NCI-H1436 (cell line): ENCODE measurements around the gene FRAS1.

Source experiments
- DNase-seq: peaks from one replicate; lab custom pipeline; 2025; lab: John Stamatoyannopoulos, UW

The FRAS1 gene

DNA sequence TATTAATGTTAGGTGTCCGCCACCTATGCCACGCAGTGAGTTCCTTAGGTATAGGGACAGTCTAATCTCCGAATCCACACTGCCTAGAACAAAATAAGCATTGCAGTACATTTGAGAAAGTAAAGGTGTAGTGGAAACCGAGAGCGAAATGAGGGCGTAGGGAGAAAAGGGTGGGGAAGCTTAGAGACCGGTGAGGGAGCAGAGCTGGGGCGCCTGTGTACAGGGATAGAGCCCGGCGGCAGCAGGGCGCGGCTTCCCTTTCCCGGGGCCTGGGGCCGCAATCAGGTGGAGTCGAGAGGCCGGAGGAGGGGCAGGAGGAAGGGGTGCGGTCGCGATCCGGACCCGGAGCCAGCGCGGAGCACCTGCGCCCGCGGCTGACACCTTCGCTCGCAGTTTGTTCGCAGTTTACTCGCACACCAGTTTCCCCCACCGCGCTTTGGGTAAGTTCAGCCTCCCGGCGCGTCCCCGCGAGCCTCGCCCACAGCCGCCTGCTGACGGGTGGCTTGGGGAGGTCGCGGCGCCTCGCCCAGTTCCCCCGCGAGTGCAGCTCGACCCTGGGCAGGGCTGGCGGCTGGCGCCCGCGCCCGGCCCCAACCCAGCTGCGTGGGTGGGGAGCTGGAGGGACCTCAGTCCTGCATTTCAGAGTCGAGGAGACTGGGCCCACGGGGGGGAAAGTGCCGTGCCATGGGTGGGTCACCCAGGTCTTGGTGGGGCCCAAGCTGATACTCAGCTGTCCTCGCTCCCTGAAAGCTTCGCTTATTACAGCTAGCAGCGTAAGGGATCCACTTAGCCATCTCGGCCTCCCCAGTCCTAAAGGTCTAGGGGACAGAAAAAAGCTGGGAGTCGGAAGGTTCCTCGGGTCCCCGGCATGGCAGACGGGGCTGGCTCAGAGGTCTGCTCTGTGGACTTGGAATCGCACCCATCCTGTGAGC is 494.6 kb downstream of the FRAS1 start, which contains the start of gene ANXA3:
Gene ANXA3, plus strand, starts transcription at position 351 of the 932 bp plus-strand sequence. CDS start 2,704 bp downstream, outside the sequence.
- DNase-seq, result peak; percentile 34

DNA sequence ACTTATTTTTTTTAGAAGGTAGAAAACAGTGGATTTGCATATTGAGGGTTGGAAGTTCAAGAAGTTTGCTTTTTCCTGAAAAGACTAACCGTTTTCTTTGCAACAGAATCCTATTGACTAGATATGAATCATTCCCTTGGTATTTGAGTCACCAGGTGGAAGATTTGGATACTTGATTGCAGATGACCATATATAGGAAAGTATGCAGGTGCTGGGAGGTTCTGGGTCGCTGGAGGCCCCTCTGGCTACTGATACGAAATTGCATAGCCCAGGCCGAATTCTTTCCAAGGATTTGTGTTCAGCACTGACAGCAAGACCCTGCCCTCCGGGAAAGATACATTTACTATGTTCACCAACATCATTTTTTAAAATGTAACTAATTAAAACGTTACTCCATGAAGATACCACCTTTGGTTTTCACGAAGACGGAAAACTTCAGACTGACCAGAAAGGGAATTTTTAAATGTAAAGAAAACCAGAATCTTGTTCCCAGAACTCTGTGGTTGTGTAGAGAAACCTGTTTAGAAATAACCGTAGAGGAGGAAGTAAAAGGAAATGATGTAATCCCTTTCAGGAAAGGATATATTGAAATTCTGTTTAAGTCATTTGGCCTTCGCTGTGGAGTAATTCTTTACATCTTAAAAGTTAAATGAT is 495.4 kb downstream of the FRAS1 start:
- no peak for DNase-seq

DNA sequence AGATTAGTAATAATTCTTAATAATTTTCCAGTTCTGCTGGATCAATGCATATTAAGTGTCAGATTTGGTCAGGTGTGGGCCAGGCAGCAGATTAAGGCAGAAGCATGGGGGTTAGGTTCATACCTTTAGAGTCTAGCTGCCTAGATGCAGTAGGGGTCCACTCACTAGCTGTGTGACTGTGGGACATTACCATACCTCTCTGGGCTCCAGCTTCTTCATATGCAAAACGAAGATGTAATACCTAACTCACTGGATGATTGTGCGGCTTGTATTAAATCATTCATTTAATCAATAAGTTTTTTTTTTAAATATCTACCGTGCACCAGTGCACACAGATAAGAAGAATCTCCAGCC is 495.9 kb downstream of the FRAS1 start:
- DNase-seq, result no peak

DNA sequence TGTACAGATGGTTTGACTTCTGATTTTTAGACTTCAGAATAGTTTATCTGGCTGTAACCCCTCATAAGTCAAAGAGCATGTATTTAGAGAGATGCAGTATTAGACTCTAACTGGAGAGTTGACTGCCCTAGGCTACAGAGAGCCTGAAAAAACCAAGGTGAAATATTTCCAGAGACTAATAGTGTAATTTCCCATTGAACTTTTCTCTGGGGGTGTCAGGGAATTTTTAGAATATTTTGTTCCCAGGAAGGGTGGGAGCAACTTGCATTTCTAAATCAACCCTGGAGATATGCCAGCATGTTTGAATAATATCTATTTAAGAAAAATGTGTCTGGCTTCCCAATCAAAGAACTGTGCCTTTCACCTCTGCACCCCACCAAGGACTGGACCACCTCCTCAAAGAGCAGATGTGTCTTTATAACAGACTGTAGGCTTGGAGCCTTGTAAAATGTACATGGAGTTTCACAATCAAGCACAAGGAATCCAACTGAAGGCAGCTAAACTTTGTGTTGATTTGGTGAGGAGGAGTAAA is 496.5 kb downstream of the FRAS1 start:
- DNase-seq, result no peak

DNA sequence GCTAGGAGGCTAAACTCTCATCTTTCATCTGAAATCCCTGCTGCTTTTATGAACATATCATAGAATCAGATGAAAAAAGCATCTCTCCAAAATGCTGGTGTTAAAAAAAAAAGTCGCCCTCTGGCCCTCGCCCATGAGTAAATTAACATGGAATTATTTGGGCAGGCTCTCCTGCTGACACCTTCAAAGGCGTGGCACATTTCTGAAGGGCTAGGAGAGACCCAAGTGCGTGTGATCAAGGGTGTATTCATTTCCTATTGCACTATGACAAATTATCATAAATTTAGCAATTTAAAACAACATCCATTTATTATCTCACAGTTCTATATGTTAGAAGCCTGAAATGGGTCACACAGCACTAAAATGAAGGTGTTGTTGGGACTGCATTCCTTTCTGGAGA is 499.5 kb downstream of the FRAS1 start:
- DNase-seq, result no peak

DNA sequence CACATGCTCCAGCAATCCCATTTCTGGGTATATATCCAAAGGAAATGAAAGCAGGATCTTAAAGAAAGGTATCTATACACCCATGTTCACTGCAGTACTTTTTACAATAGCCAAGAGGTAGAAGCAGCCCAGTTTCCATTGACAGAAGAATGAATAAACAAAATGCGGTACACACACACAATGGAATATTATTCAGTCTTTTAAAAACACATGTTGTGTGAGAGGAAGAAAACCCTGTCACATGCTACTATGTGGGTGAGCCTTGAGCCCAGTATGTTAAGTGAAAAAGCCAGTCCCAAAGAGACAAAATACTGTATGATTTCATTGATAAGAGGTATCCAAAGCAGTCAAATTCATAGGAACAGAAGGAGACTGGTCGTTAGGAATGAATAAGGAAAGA is 500.7 kb downstream of the FRAS1 start:
- no peak for DNase-seq

DNA sequence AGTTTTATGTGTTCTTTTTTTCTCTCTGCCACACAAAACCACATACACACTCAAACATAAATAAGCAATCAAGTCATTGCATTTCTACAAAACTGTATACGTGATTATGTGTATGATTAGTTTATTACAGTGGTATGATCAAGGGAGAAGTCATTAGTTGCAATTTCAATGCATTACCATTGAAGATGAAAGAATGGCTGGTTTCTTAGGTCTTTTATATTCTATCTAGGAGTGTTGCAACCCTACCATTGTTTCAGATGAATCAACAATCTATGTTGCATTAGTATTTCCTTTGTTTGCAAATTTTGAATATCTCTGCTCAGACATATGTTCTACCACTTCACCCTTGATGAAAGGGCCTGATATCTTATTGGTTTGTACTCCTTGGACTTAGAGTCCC is 501.3 kb downstream of the FRAS1 start:
- no peak for DNase-seq

DNA sequence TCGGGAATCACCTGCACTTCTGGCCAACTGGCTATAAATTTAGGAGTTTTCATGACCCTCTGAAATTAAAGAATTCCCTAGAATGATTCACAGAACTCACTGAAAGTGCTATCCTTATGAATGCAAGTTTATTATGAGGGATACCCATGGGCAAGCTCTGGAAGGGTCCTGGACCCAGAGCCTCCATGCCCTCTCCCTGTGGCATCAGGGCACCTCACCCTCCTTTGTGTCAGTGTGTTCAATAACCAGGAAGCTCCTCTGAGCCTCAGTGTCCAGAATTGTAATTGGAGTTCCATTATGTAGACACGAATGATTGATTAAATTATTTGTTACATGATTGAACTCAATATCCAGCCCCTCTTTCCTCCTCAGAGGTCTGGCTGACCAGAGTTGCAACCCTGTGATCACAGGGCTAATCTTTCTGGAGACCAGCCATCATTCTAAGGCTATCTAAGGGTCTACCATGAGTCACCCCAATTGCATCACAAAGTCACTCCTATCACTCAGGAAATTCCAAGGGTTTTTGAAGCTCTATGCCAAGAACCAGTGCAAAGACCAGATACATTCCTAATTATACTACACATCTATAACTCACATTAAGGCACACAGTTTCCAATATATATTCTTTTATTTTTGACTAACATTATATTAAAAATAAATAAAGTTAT is 503.3 kb downstream of the FRAS1 start:
- DNase-seq, result no peak

DNA sequence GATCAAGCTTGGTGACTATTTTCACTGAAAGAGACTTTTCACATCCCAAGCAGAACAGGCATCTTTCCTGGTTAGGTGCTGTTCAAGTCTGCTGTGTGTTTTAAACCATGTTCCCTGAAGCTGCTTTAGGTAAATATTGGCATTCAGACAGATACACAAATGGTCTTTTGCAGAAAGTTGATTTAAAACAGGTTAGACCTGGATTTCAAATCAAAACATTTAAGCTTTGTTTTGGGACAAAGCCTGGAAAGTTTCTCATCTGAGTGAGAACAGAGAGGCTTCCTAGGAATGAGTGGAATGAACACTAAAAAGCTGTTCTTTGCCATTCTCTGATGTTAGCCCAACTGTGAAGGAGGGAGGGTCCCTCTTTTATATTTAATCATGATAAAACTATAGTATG is 504.6 kb downstream of the FRAS1 start:
- no peak for DNase-seq

DNA sequence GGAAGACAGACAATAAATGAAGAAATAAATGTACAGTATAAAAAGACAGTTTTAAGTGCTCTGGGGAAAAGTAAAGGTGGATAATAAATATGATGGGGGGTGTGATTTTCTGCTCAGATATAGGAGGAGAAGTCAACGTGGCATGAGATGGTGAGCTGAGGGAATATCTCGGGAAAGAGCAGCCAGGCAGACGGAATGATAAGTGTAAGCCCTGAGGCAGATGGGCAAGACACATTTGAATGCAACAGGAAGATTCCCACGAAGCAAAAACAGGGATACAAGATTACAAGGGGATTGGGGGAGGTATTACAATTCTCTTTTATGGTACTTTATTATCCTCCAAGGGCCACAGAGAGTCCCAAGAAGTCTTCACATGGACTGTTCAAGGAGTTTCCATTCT is 505.6 kb downstream of the FRAS1 start:
- no peak for DNase-seq

DNA sequence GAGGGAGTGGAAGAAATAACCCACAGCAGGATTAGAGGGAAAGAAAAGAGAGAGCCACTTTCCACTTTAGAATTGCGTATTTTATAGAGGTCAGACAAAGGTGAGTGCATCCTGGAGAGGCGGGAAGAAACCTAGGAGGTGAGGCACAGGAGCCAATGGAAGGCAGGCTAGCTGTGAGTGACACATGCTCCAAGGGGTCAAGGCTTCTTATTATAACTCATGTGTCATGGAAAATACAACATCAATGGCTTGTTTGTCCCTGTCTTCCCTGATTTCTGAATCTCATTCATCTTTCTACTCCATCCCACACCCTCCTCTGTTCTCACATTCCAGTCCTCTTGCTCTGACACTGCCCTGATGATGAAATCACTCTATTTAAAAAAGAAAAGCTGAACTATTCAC is 508.8 kb downstream of the FRAS1 start:
- no peak for DNase-seq

DNA sequence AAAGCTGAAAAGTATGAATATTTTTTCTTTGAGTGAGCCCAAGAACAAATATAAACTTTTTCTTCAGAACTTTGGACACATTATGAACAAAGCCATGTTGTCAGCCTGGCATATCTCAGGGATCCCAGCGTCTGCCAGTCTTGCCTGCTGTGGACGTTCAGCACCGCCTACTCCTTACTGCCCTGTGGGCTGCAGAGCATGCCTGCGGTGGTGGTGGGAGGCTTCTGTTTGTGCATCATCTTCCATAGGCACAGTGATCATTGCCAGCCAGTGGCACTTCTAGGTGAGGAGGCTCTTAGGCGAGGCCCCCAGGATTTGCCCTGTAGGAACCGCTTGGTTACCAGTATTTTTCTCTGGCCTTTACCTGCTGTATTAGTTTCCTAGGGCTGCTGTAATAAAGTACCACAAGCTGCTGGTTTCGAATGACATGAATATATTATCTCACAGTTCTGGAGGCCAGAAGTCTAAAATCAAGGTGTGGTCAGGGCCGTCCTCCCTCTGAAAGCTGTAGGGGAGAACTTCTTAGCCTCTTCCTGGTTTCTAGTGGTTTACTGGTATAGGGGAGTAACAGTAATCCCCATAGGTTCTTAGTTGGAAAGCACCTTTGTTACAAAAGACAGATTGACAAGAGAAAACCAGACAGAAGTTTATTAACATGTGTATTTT is 509.8 kb downstream of the FRAS1 start:
- no peak for DNase-seq

DNA sequence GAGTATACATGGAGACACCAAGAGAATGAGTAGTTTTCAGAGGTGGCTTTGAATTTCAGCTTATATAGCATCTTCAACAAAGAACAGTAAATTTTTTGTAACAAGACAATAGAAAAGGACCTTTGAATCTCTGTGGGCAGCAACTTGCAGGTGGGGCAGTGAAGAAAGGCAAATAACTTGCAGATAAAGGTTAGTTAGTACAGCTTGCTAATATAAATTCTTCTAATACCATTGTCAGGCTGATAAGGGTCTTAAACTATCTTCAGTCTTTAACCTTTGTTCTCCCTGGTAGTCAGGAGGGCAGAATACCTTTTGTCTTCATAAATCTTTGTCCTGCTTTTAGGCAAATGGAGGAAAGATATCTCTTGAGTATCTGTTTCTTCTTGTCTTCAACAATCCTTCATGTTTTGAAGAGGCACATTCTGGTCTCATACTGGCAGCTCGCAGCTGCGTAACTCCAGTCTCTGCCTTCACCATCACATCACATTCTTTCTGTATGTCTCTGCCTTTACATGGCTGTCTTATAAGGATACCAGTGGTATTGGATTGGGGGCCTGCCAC is 510.5 kb downstream of the FRAS1 start:
- no peak for DNase-seq

DNA sequence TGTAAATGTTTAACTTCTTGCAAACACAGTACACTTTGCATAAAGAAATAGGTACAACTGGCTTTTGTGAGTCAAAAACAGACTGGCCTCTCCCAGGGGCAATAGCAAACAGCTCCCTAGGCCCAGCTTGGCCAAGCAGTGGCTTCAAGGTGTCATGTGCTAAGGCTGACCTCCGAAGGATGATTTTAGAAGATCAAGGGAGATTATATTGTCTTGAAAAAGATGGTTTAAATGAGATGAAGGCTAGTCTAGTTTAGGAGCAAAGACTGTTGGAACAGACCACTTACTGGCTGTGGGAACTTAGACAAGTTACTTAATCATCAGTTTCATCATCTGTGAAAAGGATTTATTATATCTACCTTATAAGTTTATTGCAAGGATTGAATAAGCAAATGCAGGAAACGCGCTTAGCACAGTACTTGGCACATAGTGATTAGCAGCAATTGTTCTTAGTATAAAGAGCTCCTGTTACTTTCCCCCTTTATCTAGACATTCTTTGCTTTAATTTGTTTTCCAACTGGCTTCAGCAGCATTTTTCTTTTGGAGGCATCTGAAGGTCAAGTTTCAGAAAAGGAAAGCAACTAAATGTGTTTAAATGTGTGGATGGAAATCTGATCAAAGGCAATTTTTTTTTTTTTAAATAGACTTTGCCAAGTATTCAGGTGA is 511.6 kb downstream of the FRAS1 start:
- DNase-seq, result no peak

DNA sequence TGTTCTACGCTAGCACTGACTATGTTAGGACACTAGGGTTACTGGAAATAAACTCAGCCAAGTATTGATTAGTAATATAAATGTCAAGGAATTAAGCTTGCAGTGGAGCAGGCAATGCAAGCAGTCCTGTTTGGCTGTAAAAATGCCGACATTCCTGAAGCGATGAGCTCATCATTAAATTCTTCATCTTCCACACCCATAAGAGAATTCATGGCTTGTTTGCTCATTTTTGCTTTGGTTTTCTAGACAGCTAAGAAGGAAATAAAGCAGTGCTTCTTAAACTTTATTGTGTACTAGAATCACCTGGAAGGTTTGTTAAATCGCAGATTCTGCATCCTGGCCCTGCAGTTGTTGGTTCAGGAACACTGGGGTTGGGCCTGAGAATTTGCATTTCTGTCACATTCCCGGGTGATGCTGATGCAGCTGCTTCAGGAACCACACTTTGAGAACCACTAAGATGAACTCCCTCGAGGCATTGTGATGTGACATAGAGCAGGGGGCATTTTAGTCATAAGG is 512.2 kb downstream of the FRAS1 start:
- no peak for DNase-seq

DNA sequence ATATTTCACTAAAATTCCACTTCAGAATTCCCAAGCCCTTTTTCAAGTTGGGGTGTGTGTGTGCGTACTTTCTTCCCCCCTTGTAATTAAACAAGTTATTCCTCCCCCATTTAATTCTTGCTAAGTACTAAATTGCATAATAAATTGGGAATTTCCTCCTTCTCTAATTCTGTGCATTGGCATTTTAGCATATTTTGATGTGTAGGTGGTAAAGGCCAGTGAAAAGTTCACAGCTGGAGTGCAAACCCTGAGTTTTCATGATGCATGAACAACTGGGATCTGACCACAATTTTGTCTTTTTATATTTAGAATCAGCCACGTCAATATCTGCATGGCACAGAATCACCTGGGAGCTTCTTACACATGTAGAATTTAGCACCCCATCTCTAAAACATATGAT is 513.0 kb downstream of the FRAS1 start:
- DNase-seq, result no peak

DNA sequence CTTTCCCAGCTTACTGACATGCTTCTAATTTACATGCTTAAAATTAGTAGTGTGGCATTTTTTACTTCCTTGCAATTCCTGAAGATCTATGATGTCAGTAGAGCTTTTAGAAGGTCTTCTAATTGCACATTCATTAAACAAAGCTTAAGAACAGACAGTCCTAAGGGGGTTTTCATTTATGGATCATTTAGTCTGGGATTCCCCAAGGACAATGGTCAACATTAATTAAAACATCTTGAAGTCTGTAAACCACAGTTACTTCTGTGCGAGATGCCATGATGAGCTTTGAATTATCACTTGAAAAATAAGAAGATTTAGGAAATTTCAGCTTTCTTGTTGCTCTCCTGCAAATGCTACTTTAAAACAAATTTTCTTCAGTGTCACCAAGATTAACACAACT is 514.7 kb downstream of the FRAS1 start:
- no peak for DNase-seq

DNA sequence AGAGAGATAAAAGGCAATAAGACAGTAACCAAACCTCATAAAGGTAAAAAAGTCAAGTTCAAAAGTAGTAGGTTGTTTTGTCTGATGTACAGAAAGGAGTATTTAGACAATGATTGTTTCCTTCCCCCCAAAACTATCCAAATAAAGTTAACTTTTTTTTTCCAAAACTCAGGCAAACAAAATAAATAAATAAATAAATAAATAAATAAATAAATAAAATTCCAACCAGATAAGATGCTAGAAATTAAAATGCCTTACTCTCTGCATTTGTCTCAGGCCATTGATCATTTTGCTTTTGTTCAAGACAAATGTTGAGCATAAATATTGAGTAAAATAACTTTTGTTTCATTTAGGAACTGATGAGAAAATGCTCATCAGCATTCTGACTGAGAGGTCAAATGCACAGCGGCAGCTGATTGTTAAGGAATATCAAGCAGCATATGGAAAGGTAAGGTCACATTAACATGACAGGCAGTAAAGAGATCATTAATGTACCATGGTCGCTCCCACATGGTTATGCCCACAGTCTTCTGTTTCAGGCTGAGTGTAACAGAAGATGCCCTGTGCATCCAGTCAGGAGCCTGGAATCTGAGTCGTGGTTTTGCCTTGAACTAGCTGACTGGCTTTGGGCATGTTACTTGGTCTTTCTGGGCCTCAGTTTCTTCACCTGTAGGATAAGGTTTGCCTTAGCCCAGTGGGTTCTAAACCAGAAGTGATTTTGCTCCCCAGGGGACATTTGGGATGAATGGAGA is 521.7 kb downstream of the FRAS1 start:
- DNase-seq, result no peak

DNA sequence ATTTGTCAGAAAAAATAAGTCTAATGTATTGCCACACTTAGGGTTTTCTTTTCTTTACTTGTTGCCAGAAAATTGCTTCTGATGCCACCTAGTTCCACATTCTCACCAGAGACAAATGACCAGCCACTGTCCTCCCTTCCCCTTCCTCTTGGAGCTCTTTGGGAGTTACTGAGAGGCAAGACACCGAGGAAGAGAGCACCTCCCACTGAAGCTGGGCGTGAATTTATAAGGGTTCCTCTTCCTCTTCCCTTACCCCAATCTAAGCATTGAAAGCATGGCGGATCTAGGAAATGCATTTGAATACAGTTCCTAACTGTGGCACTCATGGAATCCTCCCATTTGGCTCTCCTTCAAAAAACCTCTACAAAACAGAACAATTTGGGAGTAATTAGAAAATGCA is 524.5 kb downstream of the FRAS1 start:
- DNase-seq, result no peak

DNA sequence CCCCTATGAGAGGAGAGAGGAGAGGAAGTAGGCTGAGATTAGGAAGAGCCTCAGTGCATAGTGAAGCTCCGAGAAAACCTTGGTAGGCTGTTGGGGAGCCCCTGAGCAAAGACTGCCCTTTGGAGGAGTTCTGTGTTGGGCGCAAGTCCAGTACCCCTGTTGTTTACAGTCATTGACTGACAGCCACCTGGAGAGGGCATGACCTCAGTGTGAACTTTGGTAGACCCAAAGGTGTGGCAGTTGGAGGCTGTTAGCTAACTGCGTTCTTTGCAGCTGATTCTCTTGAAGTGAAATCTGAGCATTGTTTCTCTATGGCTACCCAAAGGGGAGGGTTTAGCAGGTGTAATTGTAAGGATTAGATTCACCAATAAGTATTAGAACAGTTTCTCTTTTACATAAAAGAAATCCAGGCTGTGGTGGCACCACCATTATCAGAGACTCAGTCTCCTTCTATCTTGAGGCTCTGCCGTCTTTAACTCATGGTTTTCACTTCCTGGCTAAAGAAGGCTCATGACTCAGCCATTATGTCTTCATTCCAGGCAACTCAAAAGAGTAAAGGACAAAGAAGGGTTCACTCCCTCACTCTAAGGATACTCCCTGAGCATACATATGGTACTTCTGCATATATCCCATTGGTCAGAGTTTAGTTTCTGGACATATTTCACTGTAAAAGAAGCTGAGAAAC is 527.9 kb downstream of the FRAS1 start:
- no peak for DNase-seq
